ENCODE data around the gene ERCC3.
A peak's percentile ranks its signal among the peaks of the same experiment; 100 is the strongest.

The ERCC3 gene

GRCh38 chr2:127293748-127294562 is at the start of gene ERCC3:
TSS of gene ERCC3 (minus strand) at chr2:127294144. CDS start at chr2:127294081, 63 bp downstream.
- DNase-seq = peak; percentile 76

- no peak for DNase-seq
These were observed 49.3 kb upstream of the ERCC3 start for GRCh38 chr2:127343277-127343676.

GRCh38 chr2:127342101-127342500 is 48.2 kb upstream of the ERCC3 start:
- DNase-seq = peak; percentile 91

GRCh38 chr2:127332335-127332734 is 38.4 kb upstream of the ERCC3 start:
- DNase-seq = no peak

- no peak for DNase-seq
These were observed 36.8 kb upstream of the ERCC3 start for GRCh38 chr2:127330753-127331152.

GRCh38 chr2:127326289-127326945 is 32.5 kb upstream of the ERCC3 start:
- DNase-seq = no peak

- DNase-seq = peak; percentile 32
These were observed 30.7 kb upstream of the ERCC3 start for GRCh38 chr2:127324635-127325034.

GRCh38 chr2:127321303-127321702 is 27.4 kb upstream of the ERCC3 start:
- no peak for DNase-seq

- no peak for DNase-seq
These were observed 26.8 kb upstream of the ERCC3 start for GRCh38 chr2:127320586-127321275.

- no peak for DNase-seq
These were observed 26.1 kb upstream of the ERCC3 start for GRCh38 chr2:127320067-127320466.

GRCh38 chr2:127314193-127314988 is 20.4 kb upstream of the ERCC3 start:
- DNase-seq = peak; percentile 74

GRCh38 chr2:127313406-127313805 is 19.5 kb upstream of the ERCC3 start:
- peak; percentile 89 for DNase-seq

GRCh38 chr2:127310980-127311379 is 17.0 kb upstream of the ERCC3 start:
- no peak for DNase-seq

GRCh38 chr2:127309468-127309867 is 15.5 kb upstream of the ERCC3 start:
- DNase-seq = no peak

- no peak for DNase-seq
These were observed 14.7 kb upstream of the ERCC3 start for GRCh38 chr2:127308586-127309138.

- DNase-seq = peak; percentile 51
These were observed 12.1 kb upstream of the ERCC3 start for GRCh38 chr2:127305990-127306585.

GRCh38 chr2:127302168-127302567 is 8.2 kb upstream of the ERCC3 start:
- DNase-seq = no peak

- DNase-seq = no peak
These were observed 577 bp downstream of the ERCC3 start for GRCh38 chr2:127293386-127293747.

GRCh38 chr2:127288274-127288673 is 5.7 kb downstream of the ERCC3 start:
- no peak for DNase-seq

- no peak for DNase-seq
These were observed 10.7 kb downstream of the ERCC3 start for GRCh38 chr2:127283275-127283674.

GRCh38 chr2:127280693-127281092 is 13.3 kb downstream of the ERCC3 start:
- no peak for DNase-seq

- no peak for DNase-seq
These were observed 14.2 kb downstream of the ERCC3 start for GRCh38 chr2:127279781-127280180.
